HCT116 (cell line): ENCODE data around the gene WWP2. TPM values are rescaled to one million over a fixed set of nuclear protein-coding genes. Genes with fewer than 3 reads are reported as not detected.

ENCODE experiments used
- ATAC-seq: fragments of 200-7000 bp; cut with Tn5 transposase; 2 replicates; pipeline ENCODE4 v1.9.1; 2020; ENCODE audit warnings: mild to moderate bottlenecking, moderate library complexity
- BruUV-seq: library from RNA; stranded (reverse); fragments of 400-500 nt; replicated peaks from 2 replicates; lab custom pipeline; 2021; lab: Mats Ljungman, UMichigan
- CTCF ChIA-PET: fragments of 300-600 bp; sonication (Branson Sonifier 250); formaldehyde crosslinking; loops from one replicate; lab custom pipeline; 2021; ENCODE audit warnings: antibody characterized with exemption; lab: Charles Lee
- POLR2A ChIA-PET: fragments of 300-600, 350-600 bp; sonication (Branson Sonifier 250); formaldehyde crosslinking; loops from one replicate; lab custom pipeline; 2021; ENCODE audit warnings: antibody characterized with exemption; lab: Charles Lee
- RAD21 ChIA-PET, 2 experiments: fragments of 300-600 bp; sonication (Branson Sonifier 250); formaldehyde crosslinking; loops; one replicate each; lab custom pipeline; 2023; ENCODE audit warnings: low total read pairs in 2 of 2; ENCODE audit not compliant: uncharacterized antibody in 2 of 2, unreplicated experiment in 2 of 2, low non-redundant PET in 1 of 2; lab: Charles Lee
- DNase-seq: peaks from one replicate; pipeline ENCODE4 v3.0.0-alpha.2; 2010; ENCODE audit warnings: low read depth, low spot score
- H2AFZ ChIP-seq: fragments of 200-600 bp; shearing (Covaris generic), sonication (generic); 2 replicates; pipeline ENCODE4 v1.6.1; 2017; ENCODE audit warnings: low read depth, mixed run types, mixed read lengths, antibody characterized with exemption, low read length; ENCODE audit not compliant: poor library complexity, severe bottlenecking
- H3K27ac ChIP-seq: 2 replicates; pipeline ENCODE4 v1.5.1; 2012; ENCODE audit warnings: low read depth, low read length
- H3K27me3 ChIP-seq: fragments of 200-600 bp; sonication (generic); 2 replicates; pipeline ENCODE4 v1.6.1; 2016; ENCODE audit warnings: mixed run types, low read length, mixed read lengths; ENCODE audit not compliant: insufficient read depth
- H3K36me3 ChIP-seq, 2 experiments: fragments of 200-500 bp in 1 of 2; fragments of 200-600 bp in 1 of 2; sonication (Bioruptor generic) in 1 of 2; sonication (generic) in 1 of 2; 2 replicates each; pipeline versions ENCODE4 v1.5.1 to v1.6.1; 2014 to 2016; ENCODE audit warnings: low read length in 2 of 2, inconsistent platforms in 1 of 2, mixed read lengths in 1 of 2, mixed run types in 1 of 2; ENCODE audit not compliant: insufficient read depth in 2 of 2, control insufficient read depth in 1 of 2
- H3K4me1 ChIP-seq, 2 experiments: fragments of 200-600 bp in 1 of 2; sonication (generic) in 1 of 2; 2 replicates each; pipeline versions ENCODE4 v1.5.1 to v1.6.1; 2012 to 2017; ENCODE audit warnings: low read length in 2 of 2, inconsistent platforms in 1 of 2, mild to moderate bottlenecking in 1 of 2, mixed read lengths in 1 of 2, mixed run types in 1 of 2, moderate library complexity in 1 of 2; ENCODE audit not compliant: insufficient read depth in 2 of 2, control insufficient read depth in 1 of 2
- H3K4me2 ChIP-seq: fragments of 200-600 bp; sonication (generic); 2 replicates; pipeline ENCODE4 v1.6.1; 2017; ENCODE audit warnings: mixed run types, low read length, mixed read lengths
- H3K4me3 ChIP-seq, 2 experiments: fragments of 200-600 bp in 1 of 2; sonication (generic) in 1 of 2; replicated peaks in 1 of 2; 2 replicates each; pipeline ENCODE4 v1.5.1; 2011 to 2016; ENCODE audit warnings: low read length in 2 of 2, control low read depth in 1 of 2, low read depth in 1 of 2, mild to moderate bottlenecking in 1 of 2, mixed read lengths in 1 of 2, mixed run types in 1 of 2
- H3K79me2 ChIP-seq: fragments of 200-600 bp; sonication (generic); 2 replicates; pipeline ENCODE4 v1.6.1; 2017; ENCODE audit warnings: mild to moderate bottlenecking, mixed run types, low read length, moderate library complexity, mixed read lengths; ENCODE audit not compliant: insufficient read depth
- H3K9ac ChIP-seq: fragments of 200-600 bp; sonication (generic); 2 replicates; pipeline ENCODE4 v1.6.1; 2016; ENCODE audit warnings: low read length, mixed read lengths
- H3K9me2 ChIP-seq: fragments of 200-600 bp; sonication (generic), shearing (Covaris generic); 2 replicates; pipeline ENCODE4 v1.6.1; 2017; ENCODE audit warnings: mixed run types, mild to moderate bottlenecking, moderate library complexity; ENCODE audit not compliant: insufficient read depth
- H3K9me3 ChIP-seq, 2 experiments: fragments of 200-500 bp in 1 of 2; fragments of 200-600 bp in 1 of 2; sonication (Bioruptor generic) in 1 of 2; sonication (generic) in 1 of 2; 2 replicates each; pipeline ENCODE4 v1.6.1; 2014 to 2017; ENCODE audit warnings: low read length in 2 of 2, mixed read lengths in 2 of 2, inconsistent platforms in 1 of 2, low read depth in 1 of 2, mild to moderate bottlenecking in 1 of 2, mixed run types in 1 of 2, moderate library complexity in 1 of 2; ENCODE audit not compliant: control insufficient read depth in 1 of 2, insufficient read depth in 1 of 2
- H4K20me1 ChIP-seq: fragments of 200-600 bp; sonication (generic), shearing (Covaris generic); 2 replicates; pipeline ENCODE4 v1.6.1; 2017; ENCODE audit warnings: mixed run types, mild to moderate bottlenecking, moderate library complexity; ENCODE audit not compliant: insufficient read depth
- CBX3 ChIP-seq: IDR thresholded peaks from 2 replicates; pipeline ENCODE4 v1.6.1; 2012; ENCODE audit warnings: low read depth
- CEBPB ChIP-seq: IDR thresholded peaks from 2 replicates; pipeline ENCODE4 v1.6.1; 2012; ENCODE audit warnings: low read depth
- EGR1 ChIP-seq: IDR thresholded peaks from 2 replicates; pipeline ENCODE4 v1.6.1; 2012; ENCODE audit warnings: low read depth
- ELF1 ChIP-seq: IDR thresholded peaks from 2 replicates; pipeline ENCODE4 v1.6.1; 2012; ENCODE audit warnings: low read depth, borderline replicate concordance
- EZH2 ChIP-seq: fragments of 200-600 bp; sonication (generic); IDR thresholded peaks from 2 replicates; pipeline ENCODE4 v1.6.1; 2017; ENCODE audit warnings: antibody characterized with exemption, mixed run types
- EZH2phosphoT487 ChIP-seq: fragments of 200-600 bp; IDR thresholded peaks from 2 replicates; pipeline ENCODE4 v1.6.1; 2018; ENCODE audit warnings: antibody characterized with exemption, borderline replicate concordance
- JUND ChIP-seq: IDR thresholded peaks from 2 replicates; pipeline ENCODE4 v1.6.1; 2012
- POLR2A ChIP-seq: IDR thresholded peaks from 2 replicates; pipeline ENCODE4 v1.7.0; 2011; ENCODE audit warnings: borderline replicate concordance; ENCODE audit not compliant: insufficient read depth, insufficient read length; ENCODE audit errors: extremely low read depth
- POLR2AphosphoS5 ChIP-seq: IDR thresholded peaks from 2 replicates; pipeline ENCODE4 v1.6.1; 2011; ENCODE audit warnings: mild to moderate bottlenecking, low read depth, low read length, moderate library complexity
- RAD21 ChIP-seq: IDR thresholded peaks from 2 replicates; pipeline ENCODE4 v1.6.1; 2012; ENCODE audit warnings: low read depth, mild to moderate bottlenecking
- SIN3A ChIP-seq: IDR thresholded peaks from 2 replicates; pipeline ENCODE4 v1.6.1; 2012; ENCODE audit warnings: low read depth
- SP1 ChIP-seq: IDR thresholded peaks from 2 replicates; pipeline ENCODE4 v1.6.1; 2012; ENCODE audit warnings: low read depth
- SRF ChIP-seq: IDR thresholded peaks from 2 replicates; pipeline ENCODE4 v1.6.1; 2012; ENCODE audit warnings: low read depth
- ZFX ChIP-seq: fragments of 450-650 bp; IDR thresholded peaks from 2 replicates; pipeline ENCODE4 v1.6.1; 2017
- ZNF274 ChIP-seq: fragments of 200-500 bp; sonication (Bioruptor generic); IDR thresholded peaks from 2 replicates; pipeline ENCODE4 v1.6.1; 2014; ENCODE audit warnings: mild to moderate bottlenecking, low read depth, low read length, inconsistent platforms
- intact Hi-C: fragments of 100-400 bp; cut with micrococcal nuclease; formaldehyde crosslinking; loops from 2 replicates; pipeline ENCODE4 v1.10.0; 2022
- total RNA-seq: library from RNA; stranded (reverse); gene quantifications from one replicate; pipeline ENCODE4 v1.2.1, GENCODE V29; 2021; ENCODE audit not compliant: unreplicated experiment
- TF ChIP-seq, protein P1 (sequence below): IDR thresholded peaks from 2 replicates; pipeline ENCODE4 v1.6.1; 2011; ENCODE audit warnings: mild to moderate bottlenecking, low read length, moderate library complexity; ENCODE audit not compliant: insufficient replicate concordance; ENCODE audit errors: extremely low read depth
- TF ChIP-seq, protein P2 (sequence below): IDR thresholded peaks from 2 replicates; pipeline ENCODE4 v1.6.1; 2012
- TF ChIP-seq, protein P3 (sequence below): IDR thresholded peaks from 2 replicates; pipeline ENCODE4 v1.6.1; 2012; ENCODE audit warnings: low read depth

Gene WWP2
- total RNA-seq, 1 experiment from 2014 or later: 44.2 TPM

DNA sequence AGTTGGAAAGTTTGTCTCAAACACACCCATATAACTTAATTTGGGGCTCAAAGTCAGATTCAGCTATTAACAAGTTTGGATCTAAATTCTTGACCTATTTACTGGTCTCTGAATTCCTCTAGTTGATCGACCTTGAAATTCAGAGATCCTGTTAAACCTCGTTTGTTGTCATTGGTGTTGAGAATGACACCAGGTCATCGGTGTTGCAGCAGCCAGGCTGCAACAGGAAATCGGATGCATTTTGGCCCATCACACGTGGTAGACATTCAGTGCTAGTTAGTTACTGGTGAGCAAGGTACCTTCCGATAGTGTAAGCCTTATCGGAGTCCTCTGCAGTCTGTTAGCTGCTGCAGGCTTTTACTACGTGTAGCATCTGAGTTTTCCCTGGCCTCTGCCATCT lies 82.3 kb downstream of the WWP2 start:
- Histone ChIP-seq H2AFZ (no peak overlapping the region), H4K20me1 (no peaks in the 10 kb centered on the region)
- TF ChIP-seq RAD21 (no peak), SRF (no peak), EZH2phosphoT487 (no peak), POLR2A (no peak), ZFX (no peak), SIN3A (no peak), CEBPB (no peak), EGR1 (no peak), POLR2AphosphoS5 (no peak), EZH2 (no peak), ELF1 (no peak), SP1 (no peak), CBX3 (no peak), ZNF274 (no peak), JUND (no peak)
- TF ChIP-seq, protein P1, sequence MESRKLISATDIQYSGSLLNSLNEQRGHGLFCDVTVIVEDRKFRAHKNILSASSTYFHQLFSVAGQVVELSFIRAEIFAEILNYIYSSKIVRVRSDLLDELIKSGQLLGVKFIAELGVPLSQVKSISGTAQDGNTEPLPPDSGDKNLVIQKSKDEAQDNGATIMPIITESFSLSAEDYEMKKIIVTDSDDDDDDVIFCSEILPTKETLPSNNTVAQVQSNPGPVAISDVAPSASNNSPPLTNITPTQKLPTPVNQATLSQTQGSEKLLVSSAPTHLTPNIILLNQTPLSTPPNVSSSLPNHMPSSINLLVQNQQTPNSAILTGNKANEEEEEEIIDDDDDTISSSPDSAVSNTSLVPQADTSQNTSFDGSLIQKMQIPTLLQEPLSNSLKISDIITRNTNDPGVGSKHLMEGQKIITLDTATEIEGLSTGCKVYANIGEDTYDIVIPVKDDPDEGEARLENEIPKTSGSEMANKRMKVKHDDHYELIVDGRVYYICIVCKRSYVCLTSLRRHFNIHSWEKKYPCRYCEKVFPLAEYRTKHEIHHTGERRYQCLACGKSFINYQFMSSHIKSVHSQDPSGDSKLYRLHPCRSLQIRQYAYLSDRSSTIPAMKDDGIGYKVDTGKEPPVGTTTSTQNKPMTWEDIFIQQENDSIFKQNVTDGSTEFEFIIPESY: no peak
- TF ChIP-seq, protein P2, sequence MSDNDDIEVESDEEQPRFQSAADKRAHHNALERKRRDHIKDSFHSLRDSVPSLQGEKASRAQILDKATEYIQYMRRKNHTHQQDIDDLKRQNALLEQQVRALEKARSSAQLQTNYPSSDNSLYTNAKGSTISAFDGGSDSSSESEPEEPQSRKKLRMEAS: no peak
- TF ChIP-seq, protein P3, sequence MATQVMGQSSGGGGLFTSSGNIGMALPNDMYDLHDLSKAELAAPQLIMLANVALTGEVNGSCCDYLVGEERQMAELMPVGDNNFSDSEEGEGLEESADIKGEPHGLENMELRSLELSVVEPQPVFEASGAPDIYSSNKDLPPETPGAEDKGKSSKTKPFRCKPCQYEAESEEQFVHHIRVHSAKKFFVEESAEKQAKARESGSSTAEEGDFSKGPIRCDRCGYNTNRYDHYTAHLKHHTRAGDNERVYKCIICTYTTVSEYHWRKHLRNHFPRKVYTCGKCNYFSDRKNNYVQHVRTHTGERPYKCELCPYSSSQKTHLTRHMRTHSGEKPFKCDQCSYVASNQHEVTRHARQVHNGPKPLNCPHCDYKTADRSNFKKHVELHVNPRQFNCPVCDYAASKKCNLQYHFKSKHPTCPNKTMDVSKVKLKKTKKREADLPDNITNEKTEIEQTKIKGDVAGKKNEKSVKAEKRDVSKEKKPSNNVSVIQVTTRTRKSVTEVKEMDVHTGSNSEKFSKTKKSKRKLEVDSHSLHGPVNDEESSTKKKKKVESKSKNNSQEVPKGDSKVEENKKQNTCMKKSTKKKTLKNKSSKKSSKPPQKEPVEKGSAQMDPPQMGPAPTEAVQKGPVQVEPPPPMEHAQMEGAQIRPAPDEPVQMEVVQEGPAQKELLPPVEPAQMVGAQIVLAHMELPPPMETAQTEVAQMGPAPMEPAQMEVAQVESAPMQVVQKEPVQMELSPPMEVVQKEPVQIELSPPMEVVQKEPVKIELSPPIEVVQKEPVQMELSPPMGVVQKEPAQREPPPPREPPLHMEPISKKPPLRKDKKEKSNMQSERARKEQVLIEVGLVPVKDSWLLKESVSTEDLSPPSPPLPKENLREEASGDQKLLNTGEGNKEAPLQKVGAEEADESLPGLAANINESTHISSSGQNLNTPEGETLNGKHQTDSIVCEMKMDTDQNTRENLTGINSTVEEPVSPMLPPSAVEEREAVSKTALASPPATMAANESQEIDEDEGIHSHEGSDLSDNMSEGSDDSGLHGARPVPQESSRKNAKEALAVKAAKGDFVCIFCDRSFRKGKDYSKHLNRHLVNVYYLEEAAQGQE: no peak
- TF ChIP-seq, all 23 proteins: peak for 0
- CTCF ChIA-PET: no interaction called here
- no TSS peak for BruUV-seq
- no peaks in the 10 kb centered on the region for H3K79me2 ChIP-seq
- no peaks in the 10 kb centered on the region for H3K27me3 ChIP-seq
- H3K9me3 ChIP-seq: no peaks in the 10 kb centered on the region
- H3K9ac ChIP-seq: no peak overlapping the region
- no peak overlapping the region for H3K4me2 ChIP-seq
- no peak overlapping the region for H3K4me3 ChIP-seq
- no peaks in the 10 kb centered on the region for H3K9me2 ChIP-seq
- H3K4me1 ChIP-seq: no peaks in the 10 kb centered on the region
- RAD21 ChIA-PET: no interaction called here
- intact Hi-C loops: no loop called here
- ATAC-seq (no peak), DNase-seq (no peak)
- POLR2A ChIA-PET: no interaction called here
- peaks cover 0 to 2% of the 10 kb centered on the region in 2 experiments; a peak in 1 of 4 replicates for H3K36me3 ChIP-seq
- no peak overlapping the region for H3K27ac ChIP-seq
